GM12864 (cell line): ENCODE data around the gene THSD4.
"Not testable (repeated sequence)": the region's sequence is repeated elsewhere in the genome, so short reads cannot be mapped to it uniquely, and the experiment has no call there.

Source experiments
- DNase-seq: peaks from one replicate; pipeline ENCODE4 v3.0.0-alpha.2; 2011; ENCODE audit warnings: low read depth
- H3K4me3 ChIP-seq: 2 replicates; pipeline ENCODE4 v1.5.1; 2011; ENCODE audit warnings: mild to moderate bottlenecking, low read depth, low read length, control low read depth
- CTCF ChIP-seq: IDR thresholded peaks from 2 replicates; pipeline ENCODE4 v1.5.1; 2011; ENCODE audit warnings: low read depth, mild to moderate bottlenecking, moderate library complexity, low read length, control low read depth, inconsistent platforms; ENCODE audit errors: missing control alignments

The THSD4 gene

DNA sequence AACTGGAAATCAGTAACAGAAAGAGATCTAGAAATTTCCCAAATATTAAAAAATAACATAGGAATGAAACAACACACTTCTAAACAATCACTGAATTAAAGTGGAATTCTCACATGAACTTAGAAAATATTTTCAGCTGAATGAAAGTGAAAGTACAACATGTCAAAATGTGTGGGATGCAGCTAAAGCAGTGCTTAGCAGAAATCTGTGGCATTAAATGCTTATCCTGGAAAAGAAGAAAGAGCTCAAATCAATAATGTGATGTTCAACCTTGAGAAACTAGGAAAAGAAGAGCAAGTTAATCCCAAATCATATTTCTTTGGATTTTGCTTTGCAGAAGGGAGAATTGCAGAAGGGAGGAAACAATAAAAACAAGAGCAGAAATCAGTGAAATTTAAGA is 596.9 kb downstream of the THSD4 start:
- no peak overlapping the region for H3K4me3 ChIP-seq
- no peak for DNase-seq
- TF ChIP-seq CTCF, result no peak

DNA sequence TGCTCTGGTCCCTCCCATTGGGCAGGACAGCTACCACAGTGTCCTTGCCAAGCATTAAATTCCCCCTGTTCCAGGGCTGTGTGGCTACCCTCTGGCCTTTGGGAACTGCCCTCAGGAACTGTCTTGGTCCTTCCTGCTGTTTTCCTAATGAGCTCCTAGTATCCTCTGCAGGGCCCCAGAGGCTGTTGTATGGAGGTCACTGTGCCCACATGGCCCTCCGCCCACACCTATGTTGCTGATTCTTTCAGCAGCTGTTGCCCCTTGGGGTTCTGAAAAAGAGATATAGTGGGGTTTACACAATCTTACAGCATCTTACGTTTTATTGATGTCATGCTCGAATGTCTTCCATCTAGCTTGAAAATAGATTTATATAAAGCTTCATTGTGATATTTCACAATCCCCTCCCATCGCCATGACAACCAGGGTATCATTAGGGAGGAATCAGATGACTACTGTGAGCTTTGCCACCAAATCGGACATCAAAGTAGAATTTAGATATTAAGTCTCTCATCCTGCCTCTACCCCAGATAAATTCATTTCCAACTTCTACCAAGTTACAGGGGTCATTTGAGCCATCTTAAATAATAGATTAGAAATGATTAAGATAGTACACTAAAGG is 598.0 kb downstream of the THSD4 start:
- no peak for DNase-seq
- TF ChIP-seq CTCF, result no peak
- H3K4me3 ChIP-seq, result no peak overlapping the region

GRCh38 chr15:71715914-71716313 is 600.6 kb downstream of the THSD4 start:
- DNase-seq, result no peak
- TF ChIP-seq CTCF, result no peak
- H3K4me3 ChIP-seq, result no peak overlapping the region

- DNase-seq, result no peak
- TF ChIP-seq CTCF, result no peak
- no peak overlapping the region for H3K4me3 ChIP-seq
Measured at GRCh38 chr15:71716990-71717389, 601.7 kb downstream of the THSD4 start.

DNA sequence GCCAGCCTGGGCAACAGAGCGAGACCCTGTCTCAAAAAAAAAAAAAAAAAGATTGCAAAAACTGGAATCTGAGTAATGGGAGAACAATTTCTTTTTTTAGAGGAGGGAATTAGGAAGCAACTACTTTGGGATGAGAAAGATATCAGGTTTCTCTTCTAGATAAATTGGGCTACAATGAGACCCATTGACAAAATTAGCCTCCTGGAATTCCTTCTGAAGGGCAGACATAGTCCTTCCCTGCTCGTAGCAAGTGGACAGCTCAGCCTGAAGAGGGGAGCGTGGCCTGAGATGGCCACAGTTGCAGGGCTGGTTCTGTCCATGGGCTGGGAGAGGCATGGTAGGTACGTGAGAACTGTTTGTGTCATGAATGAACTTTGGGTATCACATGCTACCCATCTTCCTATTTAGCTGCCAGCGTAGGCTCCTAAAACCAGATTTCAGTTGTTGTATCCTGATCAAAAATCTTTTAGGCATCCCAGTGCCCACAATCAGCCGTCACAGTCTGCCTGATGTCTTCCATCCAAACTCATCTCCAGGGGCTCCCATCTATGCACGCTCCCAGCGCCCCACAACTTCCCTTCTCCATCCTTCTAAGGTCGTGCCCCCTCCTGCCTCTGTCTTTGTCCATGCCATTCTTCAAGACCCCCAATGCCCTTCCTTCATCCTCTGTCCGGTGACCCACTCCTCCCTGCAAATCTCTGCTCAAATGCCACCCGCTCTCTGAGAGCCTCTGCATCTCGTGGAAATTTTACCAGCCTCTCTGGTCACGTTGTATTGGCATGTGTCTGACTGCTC is 603.0 kb downstream of the THSD4 start:
- DNase-seq, result no peak
- H3K4me3 ChIP-seq, result no peak overlapping the region

DNA sequence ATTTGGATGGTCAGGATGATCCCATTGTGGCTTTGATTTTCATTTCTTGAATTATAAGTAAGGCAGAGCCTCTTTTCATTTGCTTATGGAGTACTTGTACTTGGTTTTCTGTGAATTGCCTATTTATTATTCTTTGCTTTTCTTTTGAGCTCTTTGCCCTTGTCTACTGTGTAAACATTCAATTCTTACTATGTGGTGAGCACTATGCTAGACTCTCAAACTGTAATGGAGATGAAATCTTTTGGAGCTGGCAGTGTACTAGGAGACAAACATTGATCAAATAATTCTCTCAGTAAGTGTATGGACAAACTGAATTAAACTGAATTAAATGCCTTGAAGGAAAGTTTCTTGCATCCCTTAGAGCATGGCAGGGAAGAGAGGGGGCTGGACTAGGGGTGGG is 608.1 kb downstream of the THSD4 start:
- no peak for TF ChIP-seq CTCF

More for the DNA sequence above, 603.0 kb downstream of the THSD4 start:
- TF ChIP-seq CTCF, result no peak

DNA sequence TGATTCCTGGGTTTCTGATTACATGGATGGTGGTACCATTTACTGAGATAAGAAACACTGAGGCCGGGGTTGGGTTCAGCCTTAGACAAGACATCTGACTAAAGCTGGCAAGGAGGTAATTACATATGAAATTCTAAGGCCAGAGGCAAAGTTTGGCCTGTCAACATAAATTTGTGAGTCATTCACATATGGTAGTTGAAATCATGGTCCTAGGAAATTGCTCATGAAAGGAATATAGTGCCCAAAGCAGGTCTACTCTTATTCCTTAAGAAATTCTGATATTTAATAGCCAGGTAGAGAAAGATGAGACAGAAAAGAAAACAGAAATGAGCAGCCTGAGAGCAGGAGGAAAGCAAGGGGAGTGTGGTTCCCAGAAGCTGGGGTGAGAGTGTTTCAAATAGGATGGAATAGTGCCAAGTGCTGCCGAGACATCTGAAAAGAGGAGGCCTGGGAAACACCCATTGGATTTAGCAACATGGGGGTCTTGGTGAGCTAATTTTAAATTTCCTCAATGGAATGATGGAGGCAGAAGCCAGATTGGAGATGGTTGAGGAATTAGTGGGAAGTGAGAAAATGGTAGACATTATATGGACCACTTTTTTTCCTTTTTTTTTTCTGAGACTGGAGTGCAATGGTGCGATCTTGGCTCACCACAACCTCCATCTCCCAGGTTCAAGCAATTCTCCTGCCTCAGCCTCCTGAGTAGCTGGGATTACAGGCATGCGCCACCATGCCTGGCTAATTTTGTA is 610.1 kb downstream of the THSD4 start:
- DNase-seq, H3K4me3 ChIP-seq: not testable (repeated sequence)

More for the DNA sequence above, 608.1 kb downstream of the THSD4 start:
- H3K4me3 ChIP-seq, result no peak overlapping the region
- DNase-seq, result no peak
